Kidney epithelial cell (primary cell): ENCODE measurements around the gene DMXL1. TPM values are rescaled to one million over a fixed set of nuclear protein-coding genes. Genes with fewer than 3 reads are reported as not detected.

ENCODE experiments used
- DNase-seq: peaks from one replicate; pipeline ENCODE4 v3.0.0-alpha.2; 2010; ENCODE audit warnings: low read depth
- H3K27me3 ChIP-seq: 2 replicates; pipeline ENCODE4 v1.6.0; 2011; ENCODE audit warnings: low read length; ENCODE audit not compliant: control insufficient read depth, insufficient read depth
- H3K36me3 ChIP-seq: 2 replicates; pipeline ENCODE4 v1.5.1; 2011; ENCODE audit warnings: low read length; ENCODE audit not compliant: control insufficient read depth, insufficient read depth
- H3K4me3 ChIP-seq: 2 replicates; pipeline ENCODE4 v1.5.1; 2011; ENCODE audit warnings: low read depth, mild to moderate bottlenecking, control low read depth, low read length
- total RNA-seq: library from RNA; depleted of rRNA; stranded (reverse); fragments of >200 nt; gene quantifications from 2 replicates; pipeline ENCODE4 v1.2.3, GENCODE V29; 2015
- TF ChIP-seq, protein P1 (sequence below): IDR thresholded peaks from 2 replicates; pipeline ENCODE4 v1.5.1; 2011; ENCODE audit warnings: mild to moderate bottlenecking, moderate library complexity, low read length, control low read depth, inconsistent platforms; ENCODE audit not compliant: insufficient read depth, poor library complexity, severe bottlenecking

Gene DMXL1
- total RNA-seq, 1 donor from 2014 or later, result 20.8 TPM

DNA sequence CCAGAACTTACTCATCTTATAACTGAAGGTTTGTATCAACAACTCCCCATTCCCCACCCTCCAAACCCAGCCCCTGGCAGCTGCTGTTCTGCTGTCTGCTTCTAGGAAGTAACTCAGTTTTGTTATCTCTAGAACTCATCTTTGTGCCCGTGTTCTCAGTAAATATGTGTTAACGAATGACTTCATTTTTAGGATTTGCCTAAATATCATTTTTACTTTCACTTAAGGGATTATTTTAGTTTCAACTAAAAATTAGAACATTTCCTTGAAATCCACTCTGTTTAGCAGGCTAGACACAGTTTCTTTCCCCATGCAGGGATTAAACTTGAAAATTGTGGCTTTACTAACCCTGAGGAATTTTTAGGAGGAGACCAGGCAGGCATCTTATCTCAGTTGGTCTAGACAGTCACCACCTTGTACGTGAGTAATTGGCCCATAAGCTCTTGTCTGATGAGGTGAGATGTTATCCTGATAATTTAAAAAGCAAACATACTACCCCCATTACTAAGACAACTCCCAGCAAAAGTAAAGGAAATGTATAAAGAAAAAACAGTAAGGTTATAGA, 216.7 kb downstream of the DMXL1 start:
- Histone ChIP-seq H3K4me3 (no peak overlapping the region), H3K36me3 (peaks cover 1% of the 10 kb centered on the region), H3K27me3 (no peaks in the 10 kb centered on the region)
- TF ChIP-seq, protein P1, sequence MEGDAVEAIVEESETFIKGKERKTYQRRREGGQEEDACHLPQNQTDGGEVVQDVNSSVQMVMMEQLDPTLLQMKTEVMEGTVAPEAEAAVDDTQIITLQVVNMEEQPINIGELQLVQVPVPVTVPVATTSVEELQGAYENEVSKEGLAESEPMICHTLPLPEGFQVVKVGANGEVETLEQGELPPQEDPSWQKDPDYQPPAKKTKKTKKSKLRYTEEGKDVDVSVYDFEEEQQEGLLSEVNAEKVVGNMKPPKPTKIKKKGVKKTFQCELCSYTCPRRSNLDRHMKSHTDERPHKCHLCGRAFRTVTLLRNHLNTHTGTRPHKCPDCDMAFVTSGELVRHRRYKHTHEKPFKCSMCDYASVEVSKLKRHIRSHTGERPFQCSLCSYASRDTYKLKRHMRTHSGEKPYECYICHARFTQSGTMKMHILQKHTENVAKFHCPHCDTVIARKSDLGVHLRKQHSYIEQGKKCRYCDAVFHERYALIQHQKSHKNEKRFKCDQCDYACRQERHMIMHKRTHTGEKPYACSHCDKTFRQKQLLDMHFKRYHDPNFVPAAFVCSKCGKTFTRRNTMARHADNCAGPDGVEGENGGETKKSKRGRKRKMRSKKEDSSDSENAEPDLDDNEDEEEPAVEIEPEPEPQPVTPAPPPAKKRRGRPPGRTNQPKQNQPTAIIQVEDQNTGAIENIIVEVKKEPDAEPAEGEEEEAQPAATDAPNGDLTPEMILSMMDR, result no peak
- DNase-seq, result no peak

DNA sequence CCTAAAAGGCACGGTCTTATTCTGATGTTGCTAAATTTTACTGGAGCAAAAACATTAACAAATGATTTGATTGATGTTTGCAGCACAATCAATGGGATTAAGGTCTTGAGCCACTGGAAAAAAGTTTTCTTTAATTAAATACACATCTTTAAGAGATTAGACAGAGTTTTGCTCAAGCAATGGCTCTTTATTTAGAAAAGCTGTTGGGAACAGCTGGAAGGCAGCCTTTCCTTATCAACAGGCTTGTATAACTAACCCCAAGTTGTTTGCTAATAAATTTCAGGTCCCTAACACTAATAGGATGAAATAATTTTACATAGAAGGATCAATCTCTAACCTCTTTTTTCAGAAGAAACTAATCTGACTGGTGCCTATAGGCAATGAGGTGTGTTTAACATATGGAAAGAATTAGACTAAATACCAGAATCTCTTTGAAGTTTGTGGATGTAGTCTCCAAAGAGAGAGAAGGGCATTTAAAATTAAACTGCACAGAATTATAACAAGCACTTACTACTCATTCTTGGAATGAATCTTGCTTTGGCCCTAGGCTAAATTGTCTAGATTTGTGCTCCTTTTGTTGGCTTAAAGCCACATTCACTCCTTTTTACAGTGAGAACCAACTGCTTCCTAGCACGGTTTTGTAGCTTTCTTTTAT, 217.6 kb downstream of the DMXL1 start:
- DNase-seq, result no peak
- no peaks in the 10 kb centered on the region for H3K27me3 ChIP-seq
- H3K4me3 ChIP-seq, result no peak overlapping the region
- peaks cover 1% of the 10 kb centered on the region for H3K36me3 ChIP-seq
- TF ChIP-seq, protein P1, result no peak

DNA sequence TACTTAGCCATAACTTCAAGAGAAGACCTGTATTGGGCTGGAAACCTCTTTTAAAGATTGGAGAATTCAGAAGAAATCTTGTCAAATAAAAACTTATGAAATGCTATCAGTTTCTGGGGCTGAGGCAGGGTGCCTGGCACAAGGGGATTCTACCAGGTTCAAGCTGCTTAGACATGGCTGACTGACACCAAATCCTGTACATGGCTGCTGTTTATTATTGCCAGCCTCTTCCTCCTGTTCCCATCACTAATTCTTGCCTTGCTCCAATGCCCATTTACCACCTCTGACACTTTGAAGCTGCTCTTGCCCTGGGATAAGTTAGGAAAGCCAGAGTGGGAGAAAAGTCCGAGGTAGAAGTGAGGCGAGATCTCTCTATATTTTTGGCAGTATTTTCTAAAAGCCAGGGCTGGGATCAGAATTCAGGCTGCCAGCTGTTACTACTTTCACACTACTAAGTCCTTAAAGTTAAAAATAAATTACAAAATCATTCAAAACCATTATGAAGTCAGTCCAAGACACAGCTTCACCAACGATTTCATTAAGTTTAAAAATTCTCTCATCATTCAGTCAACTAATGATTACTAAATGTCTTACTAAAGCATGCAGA, 218.7 kb downstream of the DMXL1 start:
- no peaks in the 10 kb centered on the region for H3K27me3 ChIP-seq
- H3K36me3 ChIP-seq, result peaks cover 1% of the 10 kb centered on the region
- TF ChIP-seq, protein P1, result no peak
- no peak for DNase-seq
- H3K4me3 ChIP-seq, result no peak overlapping the region

DNA sequence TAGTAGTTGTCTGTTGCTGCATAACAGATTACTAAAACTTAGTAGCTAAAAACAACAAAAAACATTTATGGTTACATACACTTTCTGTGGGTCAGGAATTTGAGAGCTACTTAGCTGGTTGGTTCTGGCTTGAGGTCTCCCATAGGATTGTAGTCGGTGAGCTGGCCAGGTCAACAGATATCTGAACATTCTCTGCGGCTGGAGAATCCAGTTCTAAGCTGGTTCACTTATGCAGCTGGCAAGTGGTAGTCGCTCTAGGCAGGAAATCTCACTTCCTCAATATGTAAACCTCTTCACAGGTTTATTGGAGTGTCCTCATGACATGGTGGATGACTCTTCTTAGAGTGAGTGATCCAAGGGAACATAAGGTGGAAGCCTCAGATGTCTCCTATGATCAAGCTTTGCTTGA, 219.3 kb downstream of the DMXL1 start:
- peaks cover 1% of the 10 kb centered on the region for H3K36me3 ChIP-seq
- H3K27me3 ChIP-seq, result no peaks in the 10 kb centered on the region
- H3K4me3 ChIP-seq, result no peak overlapping the region
- TF ChIP-seq, protein P1, result no peak
- no peak for DNase-seq

DNA sequence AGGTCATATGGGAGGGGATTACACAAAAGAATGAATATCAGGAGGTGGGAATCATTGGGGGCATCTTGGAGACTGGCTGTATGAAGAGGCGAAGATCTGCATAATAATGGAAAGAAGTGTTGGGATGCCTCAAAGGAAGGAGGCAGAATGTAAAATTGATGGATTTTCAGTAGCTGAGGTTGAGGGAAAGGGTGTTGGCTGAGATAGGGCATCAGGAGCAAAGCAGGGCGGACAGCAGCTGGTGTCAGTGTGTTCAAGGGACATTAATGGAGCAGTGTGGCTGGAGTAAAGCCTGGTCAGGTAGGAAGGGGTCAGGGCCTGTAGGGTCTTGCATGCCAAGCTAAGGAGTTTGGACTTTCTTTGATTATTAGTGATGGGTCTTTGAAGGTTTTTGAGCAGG, 219.7 kb downstream of the DMXL1 start:
- Histone ChIP-seq H3K4me3 (no peak overlapping the region), H3K36me3 (peaks cover 1% of the 10 kb centered on the region), H3K27me3 (no peaks in the 10 kb centered on the region)
- DNase-seq, result no peak
- TF ChIP-seq, protein P1, result no peak
